Epithelial cell of proximal tubule (primary cell): ENCODE results near the gene AP1G2. TPM values are rescaled to one million over a fixed set of nuclear protein-coding genes. Genes with fewer than 3 reads are reported as not detected.

Source experiments
- DNase-seq: peaks from one replicate; pipeline ENCODE4 v3.0.0-alpha.2; 2011; ENCODE audit warnings: low read depth
- H3K4me3 ChIP-seq: 2 replicates; pipeline ENCODE4 v1.5.1; 2011; ENCODE audit warnings: low read depth, mild to moderate bottlenecking, low read length
- CTCF ChIP-seq: conservative IDR thresholded peaks from 2 replicates; pipeline ENCODE4 v1.5.1; 2012; ENCODE audit warnings: low read depth, mild to moderate bottlenecking, low read length
- total RNA-seq: library from RNA; depleted of rRNA; stranded (reverse); fragments of >200 nt; gene quantifications from 2 replicates; pipeline ENCODE4 v1.2.3, GENCODE V29; 2015

The AP1G2 gene
- total RNA-seq, 1 donor from 2014 or later: 89.9 TPM

- no peak for DNase-seq
- no peak overlapping the region for H3K4me3 ChIP-seq
- TF ChIP-seq CTCF: no peak
These were observed 48.9 kb downstream of the AP1G2 start for GRCh38 chr14:23518709-23519108.

GRCh38 chr14:23517650-23518326, 49.8 kb downstream of the AP1G2 start:
- H3K4me3 ChIP-seq: no peak overlapping the region
- no peak for DNase-seq
- TF ChIP-seq CTCF: no peak

- no peak for TF ChIP-seq CTCF
- H3K4me3 ChIP-seq: no peak overlapping the region
These were observed 53.0 kb downstream of the AP1G2 start for GRCh38 chr14:23514644-23514957.

GRCh38 chr14:23513818-23514643, 53.6 kb downstream of the AP1G2 start:
- no peak for TF ChIP-seq CTCF
- no peak overlapping the region for H3K4me3 ChIP-seq
- no peak for DNase-seq

More at GRCh38 chr14:23514644-23514957, 53.0 kb downstream of the AP1G2 start:
- no peak for DNase-seq

- no peak for TF ChIP-seq CTCF
- DNase-seq: no peak
- H3K4me3 ChIP-seq: no peak overlapping the region
These were observed 54.4 kb downstream of the AP1G2 start for GRCh38 chr14:23513005-23513817.

- no peak overlapping the region for H3K4me3 ChIP-seq
- TF ChIP-seq CTCF: no peak
- DNase-seq: no peak
These were observed 55.4 kb downstream of the AP1G2 start for GRCh38 chr14:23512156-23512555.

Other genes starting within 250 kb of the AP1G2 start
- 62.2 and 79.9 TPM in 2 replicates for gene PABPN1, start 246.3 kb downstream of the AP1G2 start, total RNA-seq
- gene SLC22A17, start 214.9 kb downstream of the AP1G2 start, total RNA-seq: 4.3 and 7.3 TPM in 2 replicates
- 5.0 and 15.2 TPM in 2 replicates for gene EFS, start 202.6 kb downstream of the AP1G2 start, total RNA-seq
- not detected in 2 replicates for gene IL25, start 195.0 kb downstream of the AP1G2 start, total RNA-seq
- not detected in 2 replicates for gene CMTM5, start 190.7 kb downstream of the AP1G2 start, total RNA-seq
- not detected in 2 replicates for gene MYH6, start 159.5 kb downstream of the AP1G2 start, total RNA-seq
- gene MYH7, start 132.1 kb downstream of the AP1G2 start, total RNA-seq: not detected in 2 replicates
- 41.3 and 41.4 TPM in 2 replicates for gene NGDN, start 98.1 kb downstream of the AP1G2 start, total RNA-seq
- gene ZFHX2, start 16.0 kb downstream of the AP1G2 start, total RNA-seq: 0.58 and 0.81 TPM in 2 replicates
- gene THTPA, start 11.5 kb downstream of the AP1G2 start, total RNA-seq: 10.4 and 37.2 TPM in 2 replicates
- gene JPH4, start 11.0 kb upstream of the AP1G2 start, total RNA-seq: 0.06 TPM in 1 of 2 replicates, not detected in the other
- 0.69 and 0.80 TPM in 2 replicates for gene DHRS2, start 68.6 kb upstream of the AP1G2 start, total RNA-seq